GM12878 (cell line): ENCODE measurements around the gene PHACTR1. TPM values are rescaled to one million over a fixed set of nuclear protein-coding genes. Genes with fewer than 3 reads are reported as not detected.

Experiments used
- ATAC-seq: fragments of 200-7000 bp; cut with Tn5 transposase; 3 replicates; pipeline ENCODE4 v1.9.1; 2020; ENCODE audit warnings: mild to moderate bottlenecking, moderate library complexity
- BruUV-seq: library from RNA; stranded (reverse); fragments of 400-500 nt; replicated peaks from 2 replicates; lab custom pipeline; 2021; lab: Mats Ljungman, UMichigan
- CTCF ChIA-PET: fragments of 300-600 bp; sonication (Branson Sonifier 250); formaldehyde crosslinking; extraction: SDS; loops from one replicate; lab custom pipeline; 2021; ENCODE audit warnings: inconsistent platforms; lab: Yijun Ruan, JAX
- POLR2A ChIA-PET: fragments of 350-600 bp; formaldehyde crosslinking; extraction: SDS; loops from one replicate; lab custom pipeline; 2021; ENCODE audit warnings: inconsistent platforms; lab: Charles Lee
- RAD21 ChIA-PET: fragments of 300-600 bp; sonication (Branson Sonifier 250); formaldehyde crosslinking; loops from one replicate; lab custom pipeline; 2023; ENCODE audit warnings: antibody characterized with exemption; ENCODE audit not compliant: unreplicated experiment; lab: Charles Lee
- SMC1A ChIA-PET: fragments of 300-600 bp; sonication (Branson Sonifier 250); formaldehyde crosslinking; loops from one replicate; lab custom pipeline; 2023; ENCODE audit not compliant: unreplicated experiment, uncharacterized antibody; lab: Charles Lee
- DNase-seq: peaks from one replicate; pipeline ENCODE4 v3.0.0-alpha.2; 2011; ENCODE audit warnings: low read depth, low spot score
- FAIRE-seq: peaks from 3 replicates; lab custom pipeline; 2011; peaks lifted over from hg19 to GRCh38; lab: Jason Lieb, UNC
- H2AFZ ChIP-seq: 2 replicates; pipeline ENCODE4 v1.6.0; 2011; ENCODE audit warnings: low read depth, low read length, control low read depth; ENCODE audit not compliant: control insufficient read depth
- H3K27ac ChIP-seq: 2 replicates; pipeline ENCODE4 v1.5.1; 2011; ENCODE audit warnings: control low read depth; ENCODE audit not compliant: control insufficient read depth, insufficient read depth
- H3K27me3 ChIP-seq, 2 experiments: replicated peaks in 1 of 2; 2 replicates each; pipeline versions ENCODE4 v1.6.0 to v1.6.1; 2011; ENCODE audit warnings: low read length in 1 of 2; ENCODE audit not compliant: control insufficient read depth in 2 of 2, insufficient read depth in 2 of 2
- H3K36me3 ChIP-seq, 2 experiments: 2 replicates each; pipeline ENCODE4 v1.5.1; 2011; ENCODE audit warnings: low read length in 1 of 2; ENCODE audit not compliant: control insufficient read depth in 2 of 2, insufficient read depth in 2 of 2
- H3K4me1 ChIP-seq: 2 replicates; pipeline ENCODE4 v1.6.1; 2011; ENCODE audit warnings: mild to moderate bottlenecking, low read length, moderate library complexity, mixed read lengths; ENCODE audit not compliant: control insufficient read depth, insufficient read depth
- H3K4me2 ChIP-seq: 2 replicates; pipeline ENCODE4 v1.6.0; 2011; ENCODE audit warnings: control low read depth; ENCODE audit not compliant: control insufficient read depth, insufficient read depth
- H3K4me3 ChIP-seq: fragments of 200-600 bp; sonication (generic); 2 replicates; pipeline ENCODE4 v1.5.1; 2016
- H3K79me2 ChIP-seq: 2 replicates; pipeline ENCODE4 v1.6.0; 2011; ENCODE audit warnings: low read length; ENCODE audit not compliant: control insufficient read depth, insufficient read depth
- H3K9ac ChIP-seq: 2 replicates; pipeline ENCODE4 v1.8.0; 2011; ENCODE audit warnings: low read length, control low read depth, mixed read lengths; ENCODE audit not compliant: control insufficient read depth, insufficient read depth
- H3K9me3 ChIP-seq: replicated peaks from 3 replicates; pipeline ENCODE4 v1.5.1; 2011; ENCODE audit warnings: mild to moderate bottlenecking, low read length; ENCODE audit not compliant: control insufficient read depth, insufficient read depth
- H4K20me1 ChIP-seq: 2 replicates; pipeline ENCODE4 v1.6.0; 2011; ENCODE audit not compliant: control insufficient read depth, insufficient read depth
- BHLHE40 ChIP-seq, 2 experiments: fragments of 450-650 bp in 1 of 2; IDR thresholded peaks; 2 replicates each; pipeline ENCODE4 v1.6.1; 2011 to 2017; ENCODE audit warnings: low read depth in 2 of 2, borderline replicate concordance in 1 of 2, improper control_type of control experiment in 1 of 2, low read length in 1 of 2, mild to moderate bottlenecking in 1 of 2
- BRCA1 ChIP-seq: IDR thresholded peaks from 2 replicates; pipeline ENCODE4 v1.6.1; 2011; ENCODE audit warnings: low read depth, low read length, improper control_type of control experiment
- CTCF ChIP-seq, 3 experiments: IDR thresholded peaks in 2 of 3; conservative IDR thresholded peaks in 1 of 3; 2 replicates each; pipeline ENCODE4 v1.5.1; 2011; ENCODE audit warnings: low read depth in 3 of 3, low read length in 3 of 3, mild to moderate bottlenecking in 3 of 3, control low read depth in 2 of 3, moderate library complexity in 2 of 3, inconsistent platforms in 1 of 3, mixed read lengths in 1 of 3; ENCODE audit not compliant: control insufficient read depth in 2 of 3, insufficient read depth in 1 of 3; ENCODE audit errors: extremely low read depth in 1 of 3
- EGR1 ChIP-seq, 2 experiments: IDR thresholded peaks; 1 replicate in 1 of 2; 2 replicates in 1 of 2; pipeline ENCODE4 v1.6.1; 2011 to 2012; ENCODE audit warnings: low read depth in 2 of 2, low read length in 2 of 2, borderline replicate concordance in 1 of 2, mild to moderate bottlenecking in 1 of 2, moderate library complexity in 1 of 2
- IRF3 ChIP-seq: fragments of 450-650 bp; IDR thresholded peaks from 2 replicates; pipeline ENCODE4 v1.6.1; 2014; ENCODE audit warnings: mild to moderate bottlenecking
- KLF5 ChIP-seq: fragments of 450-650 bp; IDR thresholded peaks from 2 replicates; pipeline ENCODE4 v1.6.1; 2014; ENCODE audit warnings: mild to moderate bottlenecking; ENCODE audit not compliant: partially characterized antibody
- NR2C1 ChIP-seq: fragments of 450-650 bp; IDR thresholded peaks from 2 replicates; pipeline ENCODE4 v1.6.1; 2017; ENCODE audit warnings: antibody characterized with exemption, mild to moderate bottlenecking, moderate library complexity
- POLR2AphosphoS5 ChIP-seq: IDR thresholded peaks from 2 replicates; pipeline ENCODE4 v1.6.1; 2011; ENCODE audit warnings: mild to moderate bottlenecking, low read length, inconsistent platforms
- RAD51 ChIP-seq: fragments of 450-650 bp; IDR thresholded peaks from 2 replicates; pipeline ENCODE4 v1.6.1; 2016; ENCODE audit warnings: moderate library complexity, mild to moderate bottlenecking, inconsistent platforms
- RFX5 ChIP-seq: IDR thresholded peaks from 2 replicates; pipeline ENCODE4 v1.6.1; 2011; ENCODE audit warnings: low read depth, low read length, improper control_type of control experiment
- SP1 ChIP-seq: IDR thresholded peaks from one replicate; pipeline ENCODE4 v1.6.1; 2011; ENCODE audit warnings: low read depth, low read length
- SREBF2 ChIP-seq: IDR thresholded peaks from 2 replicates; pipeline ENCODE4 v1.6.1; 2012; ENCODE audit warnings: mild to moderate bottlenecking, low read length
- SRF ChIP-seq, 2 experiments: IDR thresholded peaks; 2 replicates each; pipeline ENCODE4 v1.6.1; 2011; ENCODE audit warnings: low read depth in 2 of 2, low read length in 2 of 2, mild to moderate bottlenecking in 1 of 2, moderate library complexity in 1 of 2
- ZBTB4 ChIP-seq: fragments of 450-650 bp; formaldehyde crosslinking; IDR thresholded peaks from 2 replicates; pipeline ENCODE4 v1.4.0; 2022; ENCODE audit warnings: mild to moderate bottlenecking, moderate library complexity
- ZNF274 ChIP-seq: IDR thresholded peaks from one replicate; pipeline ENCODE4 v1.8.0; 2011; ENCODE audit not compliant: insufficient read length, insufficient read depth
- ZNF384 ChIP-seq: IDR thresholded peaks from 2 replicates; pipeline ENCODE4 v1.6.1; 2012; ENCODE audit warnings: low read depth, mild to moderate bottlenecking, low read length, improper control_type of control experiment, borderline replicate concordance
- WGBS: methylation state at CpG from one replicate; pipeline ENCODE4 v1.1.6; 2016; ENCODE audit warnings: low lambda C conversion rate; ENCODE audit not compliant: insufficient replicate concordance, insufficient coverage; ENCODE audit errors: missing lambda C conversion rate; 5-methylcytosine and 5-hydroxymethylcytosine counted together
- in situ Hi-C: fragments of 300-500 bp; cut with MboI; formaldehyde crosslinking; loops from 9 replicates; pipeline ENCODE4 v1.14.3; 2018; ENCODE audit warnings: mixed read lengths
- intact Hi-C: fragments of 100-400 bp; cut with micrococcal nuclease; formaldehyde crosslinking; loops from one replicate; pipeline ENCODE4 v1.14.2; 2022; ENCODE audit not compliant: unreplicated experiment
- polyA plus RNA-seq, 11 experiments: library from polyadenylated mRNA; depleted of rRNA in 4 of 11; unstranded in 6 of 11; stranded (reverse) in 5 of 11; fragments of >200 nt; fragmentation: Nextera tagmentation in 4 of 11; fragmentation: Illumina TruSeq in 1 of 11; extraction: Ambion mirVana in 4 of 11; extraction: Trizol in 1 of 11; gene quantifications; 1 replicate in 1 of 11; 2 replicates in 10 of 11; pipeline versions ENCODE4 v1.2.1 to v1.2.3, GENCODE V29; 2011 to 2016; ENCODE audit warnings: inconsistent platforms in 2 of 11, missing spikeins in 2 of 11, low read depth in 1 of 11
- total RNA-seq, 4 experiments: library from RNA; depleted of rRNA in 3 of 4; stranded (reverse); fragments of >200 nt in 3 of 4; fragmentation: Illumina TruSeq in 1 of 4; extraction: Trizol in 1 of 4; gene quantifications; 2 replicates each; pipeline versions ENCODE4 v1.2.1 to v1.2.3, GENCODE V29; 2013 to 2021

The PHACTR1 gene
- total and polyA plus RNA-seq, 10 of the 15 experiments (the other 5 are each of a cell fraction or from before 2014, with no cell fraction given), result 34.2 to 94.6 (median 62.3) TPM

GRCh38 chr6:12968290-12968689, 251.7 kb downstream of the PHACTR1 start:
- ChIA-PET CTCF (no interaction called here), POLR2A (no interaction called here), RAD21 (no interaction called here), SMC1A (interaction anchor here (0.9 kb wide), 1 partner anchor 10 kb away, joined by 4 read pairs; no protein-coding TSS in a partner anchor)
- no peak for ATAC-seq
- DNase-seq, result no peak
- Histone ChIP-seq H2AFZ (no peak overlapping the region), H3K36me3 (no peaks in the 10 kb centered on the region), H3K27me3 (0 out of 4 replicates have a peak, but pooled peaks cover 0 to 3% of the 10 kb centered on the region in 2 experiments), H3K4me3 (no peak overlapping the region), H3K79me2 (no peaks in the 10 kb centered on the region), H3K4me2 (no peak overlapping the region), H3K9ac (no peak overlapping the region), H3K27ac (no peak overlapping the region), H3K4me1 (no peaks in the 10 kb centered on the region), H3K9me3 (no peaks in the 10 kb centered on the region), H4K20me1 (no peaks in the 10 kb centered on the region)
- no TSS peak for BruUV-seq
- intact Hi-C loops, result no loop called here
- no peak for FAIRE-seq
- in situ Hi-C loops, result no loop called here
- TF ChIP-seq KLF5 (no peak), NR2C1 (no peak), ZNF384 (no peak), ZBTB4 (CRISPR knock-in tag) (no peak), SRF (IDR thresholded peaks at IDR 0.05; ENCODE audit: low read depth in 2 of 2, low read length in 2 of 2) (no peak), RFX5 (no peak), EGR1 (IDR thresholded peaks at IDR 0.05; ENCODE audit: borderline replicate concordance in 1 of 2, low read depth in 2 of 2, low read length in 2 of 2) (no peak), SP1 (no peak), RAD51 (no peak), BRCA1 (no peak), BHLHE40 (IDR thresholded peaks at IDR 0.05; ENCODE audit: borderline replicate concordance in 1 of 2, low read depth in 2 of 2, low read length in 1 of 2) (no peak), POLR2AphosphoS5 (no peak), IRF3 (no peak), ZNF274 (no peak), SREBF2 (no peak), CTCF (IDR thresholded peaks at IDR 0.05 in 2 of 3, conservative IDR thresholded peaks at IDR 0.05 in 1 of 3; ENCODE audit: control insufficient read depth in 2 of 3, extremely low read depth in 1 of 3, insufficient read depth in 1 of 3, low read depth in 3 of 3, low read length in 3 of 3) (no peak)
- 41% methylated on average over 4 of the region's 4 CpGs for WGBS
